Hepatocyte (in vitro differentiated cells): ENCODE results near the gene TFDP1. TPM values are rescaled to one million over a fixed set of nuclear protein-coding genes. Genes with fewer than 3 reads are reported as not detected.
"Not testable (repeated sequence)": the region's sequence is repeated elsewhere in the genome, so short reads cannot be mapped to it uniquely, and the experiment has no call there.

Experiments used
- DNase-seq: peaks from one replicate; pipeline ENCODE4 v3.0.0-alpha.2; 2016; ENCODE audit warnings: low spot score
- H2AFZ ChIP-seq: fragments of 200-600 bp; sonication (generic); 2 replicates; pipeline ENCODE4 v1.6.0; 2016; ENCODE audit warnings: antibody characterized with exemption, mild to moderate bottlenecking
- H3K27ac ChIP-seq: fragments of 200-600 bp; sonication (generic); 2 replicates; pipeline ENCODE4 v1.5.1; 2016; ENCODE audit warnings: mild to moderate bottlenecking
- H3K27me3 ChIP-seq: fragments of 200-600 bp; sonication (generic); 2 replicates; pipeline ENCODE4 v1.6.1; 2016
- H3K36me3 ChIP-seq: fragments of 200-600 bp; sonication (generic); replicated peaks from 2 replicates; pipeline ENCODE4 v1.5.1; 2016; ENCODE audit warnings: low read depth; ENCODE audit not compliant: insufficient read depth
- H3K4me1 ChIP-seq: fragments of 200-600 bp; sonication (generic); 2 replicates; pipeline ENCODE4 v1.5.1; 2016; ENCODE audit warnings: mild to moderate bottlenecking, moderate library complexity; ENCODE audit not compliant: insufficient read depth
- H3K4me2 ChIP-seq: fragments of 200-600 bp; sonication (generic); 2 replicates; pipeline ENCODE4 v1.6.0; 2016
- H3K4me3 ChIP-seq: fragments of 200-600 bp; sonication (generic); 2 replicates; pipeline ENCODE4 v1.5.1; 2016; ENCODE audit warnings: mild to moderate bottlenecking
- H3K79me2 ChIP-seq: fragments of 200-600 bp; sonication (generic); 2 replicates; pipeline ENCODE4 v1.6.0; 2017; ENCODE audit warnings: mild to moderate bottlenecking
- H3K9me2 ChIP-seq: fragments of 200-600 bp; sonication (generic); replicated peaks from 2 replicates; pipeline ENCODE4 v1.6.0; 2017; ENCODE audit warnings: mild to moderate bottlenecking; ENCODE audit not compliant: insufficient read depth
- H3K9me3 ChIP-seq: fragments of 200-600 bp; sonication (generic); 2 replicates; pipeline ENCODE4 v1.5.1; 2016; ENCODE audit warnings: low read depth, mild to moderate bottlenecking
- H4K20me1 ChIP-seq: fragments of 200-600 bp; sonication (generic); 2 replicates; pipeline ENCODE4 v1.6.0; 2016; ENCODE audit warnings: mild to moderate bottlenecking; ENCODE audit not compliant: insufficient read depth, poor library complexity, severe bottlenecking
- CTCF ChIP-seq: fragments of 200-600 bp; sonication (generic); IDR thresholded peaks from 2 replicates; pipeline ENCODE4 v1.5.1; 2016; ENCODE audit warnings: antibody characterized with exemption, mild to moderate bottlenecking; ENCODE audit not compliant: poor library complexity
- EZH2 ChIP-seq: fragments of 200-600 bp; sonication (generic); IDR thresholded peaks from 2 replicates; pipeline ENCODE4 v1.6.1; 2016; ENCODE audit warnings: antibody characterized with exemption, mild to moderate bottlenecking, borderline replicate concordance
- EZH2phosphoT487 ChIP-seq: fragments of 200-600 bp; sonication (generic); IDR thresholded peaks from one replicate; pipeline ENCODE4 v1.6.1; 2018; ENCODE audit warnings: antibody characterized with exemption, mild to moderate bottlenecking, low read depth, moderate library complexity; ENCODE audit not compliant: unreplicated experiment, severe bottlenecking
- WGBS: methylation state at CpG from one replicate; pipeline ENCODE4 v1.1.6; 2016; ENCODE audit warnings: low lambda C conversion rate; ENCODE audit errors: missing lambda C conversion rate; 5-methylcytosine and 5-hydroxymethylcytosine counted together
- polyA plus RNA-seq: library from polyadenylated mRNA; unstranded; fragments of >200 nt; fragmentation: Nextera tagmentation; extraction: Ambion mirVana; gene quantifications from 2 replicates; pipeline ENCODE4 v1.2.1, GENCODE V29; 2016
- total RNA-seq: library from RNA; depleted of rRNA; stranded (reverse); fragments of >200 nt; gene quantifications from 2 replicates; pipeline ENCODE4 v1.2.3, GENCODE V29; 2014

Gene TFDP1
- total and polyA plus RNA-seq, 2 experiments from 2014 or later: 54.0 to 62.9 TPM

GRCh38 chr13:113623491-113624234, 39.1 kb downstream of the TFDP1 start:
- no peaks in the 10 kb centered on the region for H4K20me1 ChIP-seq
- peaks cover 29% of the 10 kb centered on the region for H3K79me2 ChIP-seq
- no peak overlapping the region for H3K4me3 ChIP-seq
- no peaks in the 10 kb centered on the region for H3K36me3 ChIP-seq
- H3K27ac ChIP-seq: no peak overlapping the region
- TF ChIP-seq CTCF: no peak
- no peak for TF ChIP-seq EZH2phosphoT487
- no peak for TF ChIP-seq EZH2
- H3K27me3 ChIP-seq: no peaks in the 10 kb centered on the region
- H3K9me2 ChIP-seq: no peaks in the 10 kb centered on the region
- H3K4me1 ChIP-seq: no peaks in the 10 kb centered on the region
- no peaks in the 10 kb centered on the region for H3K9me3 ChIP-seq
- WGBS: 93% methylated on average over 18 of the region's 20 CpGs
- no peak for DNase-seq
- no peak overlapping the region for H2AFZ ChIP-seq
- H3K4me2 ChIP-seq: no peak overlapping the region

GRCh38 chr13:113624235-113624587, 39.7 kb downstream of the TFDP1 start:
- H3K4me1 ChIP-seq: no peaks in the 10 kb centered on the region
- H3K79me2 ChIP-seq: peaks cover 31% of the 10 kb centered on the region
- no peaks in the 10 kb centered on the region for H4K20me1 ChIP-seq
- no peak for DNase-seq
- H3K9me2 ChIP-seq: no peaks in the 10 kb centered on the region
- H3K4me2 ChIP-seq: no peak overlapping the region
- no peaks in the 10 kb centered on the region for H3K27me3 ChIP-seq
- no peaks in the 10 kb centered on the region for H3K9me3 ChIP-seq
- no peak overlapping the region for H3K4me3 ChIP-seq
- H2AFZ ChIP-seq: no peak overlapping the region
- TF ChIP-seq EZH2: no peak
- TF ChIP-seq EZH2phosphoT487: no peak
- no peaks in the 10 kb centered on the region for H3K36me3 ChIP-seq
- 98% methylated on average over 8 of the region's 9 CpGs for WGBS
- no peak overlapping the region for H3K27ac ChIP-seq

- H3K79me2 ChIP-seq: peaks cover 27% of the 10 kb centered on the region
- not testable (repeated sequence) for H3K9me2 ChIP-seq, H3K27me3 ChIP-seq, H3K4me1 ChIP-seq, H3K27ac ChIP-seq, H2AFZ ChIP-seq, H3K9me3 ChIP-seq, H3K36me3 ChIP-seq, H3K4me2 ChIP-seq, H3K4me3 ChIP-seq, H4K20me1 ChIP-seq, DNase-seq
- over 99% methylated on average over 11 of the region's 14 CpGs for WGBS
These were observed 40.2 kb downstream of the TFDP1 start for GRCh38 chr13:113624640-113625304.

GRCh38 chr13:113625965-113626721, 41.6 kb downstream of the TFDP1 start:
- peaks cover 14% of the 10 kb centered on the region for H3K79me2 ChIP-seq
- DNase-seq: no peak
- H3K9me2 ChIP-seq: no peaks in the 10 kb centered on the region
- H3K4me1 ChIP-seq: no peaks in the 10 kb centered on the region
- TF ChIP-seq EZH2: no peak
- TF ChIP-seq EZH2phosphoT487: no peak
- no peak for TF ChIP-seq CTCF
- H3K36me3 ChIP-seq: no peaks in the 10 kb centered on the region
- no peaks in the 10 kb centered on the region for H3K9me3 ChIP-seq
- no peaks in the 10 kb centered on the region for H3K27me3 ChIP-seq
- WGBS: 78% methylated on average over 21 of the region's 24 CpGs
- no peak overlapping the region for H3K4me2 ChIP-seq
- H3K4me3 ChIP-seq: no peak overlapping the region
- no peak overlapping the region for H2AFZ ChIP-seq
- no peaks in the 10 kb centered on the region for H4K20me1 ChIP-seq
- no peak overlapping the region for H3K27ac ChIP-seq
